NT2/D1 (cell line): Measurements from ENCODE around the gene STK11.

Source experiments
- DNase-seq: peaks from one replicate; pipeline ENCODE4 v3.0.0-alpha.2; 2011; ENCODE audit warnings: low read depth, low spot score
- H3K27me3 ChIP-seq: 2 replicates; pipeline ENCODE4 v1.6.0; 2011; ENCODE audit warnings: mild to moderate bottlenecking; ENCODE audit not compliant: insufficient read length, insufficient read depth
- H3K36me3 ChIP-seq: 2 replicates; pipeline ENCODE4 v1.6.1; 2011; ENCODE audit warnings: mild to moderate bottlenecking, low read length, mixed read lengths; ENCODE audit not compliant: insufficient read depth, insufficient read length
- H3K4me1 ChIP-seq: 2 replicates; pipeline ENCODE4 v1.5.1; 2011; ENCODE audit not compliant: insufficient read depth, insufficient read length
- H3K4me3 ChIP-seq: 2 replicates; pipeline ENCODE4 v1.5.1; 2011; ENCODE audit warnings: low read depth; ENCODE audit not compliant: insufficient read length
- H3K9ac ChIP-seq: 2 replicates; pipeline ENCODE4 v1.6.0; 2011; ENCODE audit warnings: low read depth; ENCODE audit not compliant: insufficient read length
- H3K9me3 ChIP-seq: 2 replicates; pipeline ENCODE4 v1.5.1; 2011; ENCODE audit warnings: mild to moderate bottlenecking, low read length; ENCODE audit not compliant: insufficient read depth
- SUZ12 ChIP-seq: IDR thresholded peaks from 2 replicates; pipeline ENCODE4 v1.6.1; 2011; ENCODE audit not compliant: insufficient read length, insufficient read depth; ENCODE audit errors: extremely low read depth
- YY1 ChIP-seq: IDR thresholded peaks from 2 replicates; pipeline ENCODE4 v1.6.1; 2011; ENCODE audit not compliant: insufficient read length, insufficient read depth
- ZNF274 ChIP-seq: IDR thresholded peaks from 2 replicates; pipeline ENCODE4 v1.6.1; 2011; ENCODE audit warnings: mild to moderate bottlenecking, low read depth, low read length

The STK11 gene

DNA sequence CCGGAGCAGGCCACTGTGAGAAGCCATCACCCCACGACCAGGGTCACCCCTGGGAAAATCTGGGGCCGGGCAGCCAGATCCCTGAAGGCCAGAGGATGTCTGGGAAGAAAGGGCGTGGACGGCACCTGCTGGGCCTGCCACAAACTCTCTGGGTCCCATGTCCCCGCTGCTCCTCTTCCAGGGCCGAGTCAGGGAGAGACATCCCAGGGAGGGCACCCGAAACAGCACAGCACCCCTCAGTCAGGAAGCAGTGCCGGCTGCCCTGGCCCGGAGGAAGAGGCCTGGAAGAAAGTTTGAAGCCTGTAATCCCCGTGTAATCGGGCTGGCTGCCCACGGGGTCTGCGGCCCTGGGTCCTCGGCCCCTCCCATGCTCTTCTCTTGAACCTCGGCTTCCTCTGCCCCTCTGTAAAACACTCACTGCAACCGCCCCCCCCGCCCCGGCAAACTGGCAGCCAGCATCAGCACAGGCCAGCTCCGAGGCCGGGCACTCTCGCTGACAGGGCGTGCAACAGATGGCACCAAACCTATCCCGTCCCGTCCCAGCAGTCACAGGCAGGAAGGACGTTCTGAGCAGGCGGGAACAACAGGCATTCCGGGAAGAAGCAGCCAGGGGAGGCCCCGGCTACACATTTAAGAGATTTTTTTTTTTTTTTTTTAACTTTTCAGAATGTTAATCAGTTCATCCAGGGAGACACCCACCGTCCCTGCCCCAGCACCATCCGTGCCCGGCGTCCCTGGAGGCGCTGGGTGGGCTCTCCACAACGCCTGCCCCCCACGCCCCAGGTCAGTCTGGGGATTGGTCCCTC lies 33.0 kb upstream of the STK11 start:
- peak overlapping the region; percentile 84 for H3K4me3 ChIP-seq
- DNase-seq = no peak
- peak overlapping the region; percentile 98 for H3K9ac ChIP-seq
- no peak for TF ChIP-seq YY1
- TF ChIP-seq SUZ12 = no peak
- no peak for TF ChIP-seq ZNF274
- H3K36me3 ChIP-seq = peaks cover 44% of the 10 kb centered on the region
- H3K4me1 ChIP-seq = peaks cover 51% of the 10 kb centered on the region
- no peaks in the 10 kb centered on the region for H3K9me3 ChIP-seq
- no peaks in the 10 kb centered on the region for H3K27me3 ChIP-seq

- H3K27me3 ChIP-seq = no peaks in the 10 kb centered on the region
- peaks cover 36% of the 10 kb centered on the region for H3K36me3 ChIP-seq
- peak overlapping the region; percentile 98 for H3K9ac ChIP-seq
- no peaks in the 10 kb centered on the region for H3K9me3 ChIP-seq
- H3K4me1 ChIP-seq = peaks cover 44% of the 10 kb centered on the region
- TF ChIP-seq SUZ12 = no peak
- TF ChIP-seq YY1 = no peak
- no peak for TF ChIP-seq ZNF274
- no peak for DNase-seq
- peak overlapping the region; percentile 84 for H3K4me3 ChIP-seq
These were observed 32.3 kb upstream of the STK11 start for GRCh38 chr19:1173159-1173844.

GRCh38 chr19:1173845-1174809 lies 31.5 kb upstream of the STK11 start, which contains the start of gene SBNO2:
Gene SBNO2 (minus strand): TSS chr19:1174268. CDS start chr19:1154276, 19,992 bp downstream.
- Histone ChIP-seq H3K4me1 (peaks cover 38% of the 10 kb centered on the region), H3K9me3 (no peaks in the 10 kb centered on the region), H3K4me3 (peak within 1 kb of the TSS; percentile 84), H3K27me3 (no peaks in the 10 kb centered on the region), H3K36me3 (peaks cover 29% of the 10 kb centered on the region), H3K9ac (peak within 1 kb of the TSS; percentile 98)
- DNase-seq = peak; percentile 83
- TF ChIP-seq ZNF274 (no peak), YY1 (peak; percentile 83)

GRCh38 chr19:1177322-1178114 lies 28.1 kb upstream of the STK11 start:
- TF ChIP-seq ZNF274 = no peak
- no peak for TF ChIP-seq YY1
- TF ChIP-seq SUZ12 = no peak
- no peak for DNase-seq
- Histone ChIP-seq H3K27me3 (no peaks in the 10 kb centered on the region), H3K9ac (no peak overlapping the region), H3K9me3 (no peaks in the 10 kb centered on the region), H3K4me1 (peaks cover 12% of the 10 kb centered on the region), H3K4me3 (no peak overlapping the region), H3K36me3 (no peaks in the 10 kb centered on the region)

GRCh38 chr19:1181606-1182005 lies 24.0 kb upstream of the STK11 start:
- no peak overlapping the region for H3K9ac ChIP-seq

DNA sequence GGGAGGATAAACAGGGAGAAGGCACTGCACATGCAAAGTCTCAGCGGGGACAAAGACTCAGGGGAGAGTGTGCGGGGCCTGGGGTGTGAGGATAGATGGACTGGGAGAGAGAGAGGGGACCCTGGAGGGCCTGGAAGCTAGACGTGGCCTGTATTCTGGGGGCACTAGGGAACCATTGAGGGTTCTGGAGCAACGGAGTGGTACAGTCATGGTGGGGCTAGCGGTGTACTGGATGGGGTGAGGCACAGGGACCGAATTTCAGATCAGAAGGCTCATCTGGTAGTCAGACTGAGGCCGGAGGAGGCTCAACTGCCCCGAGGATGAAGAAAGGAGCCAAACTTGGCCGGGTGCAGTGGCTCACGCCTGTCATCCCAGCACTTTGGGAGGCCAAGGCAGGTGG lies 23.5 kb upstream of the STK11 start:
- H3K4me1 ChIP-seq = peaks cover 19% of the 10 kb centered on the region
- H3K9me3 ChIP-seq = no peaks in the 10 kb centered on the region
- H3K27me3 ChIP-seq = no peaks in the 10 kb centered on the region
- TF ChIP-seq YY1 (no peak), SUZ12 (no peak), ZNF274 (no peak)
- H3K9ac ChIP-seq = no peak overlapping the region
- H3K4me3 ChIP-seq = no peak overlapping the region
- H3K36me3 ChIP-seq = no peaks in the 10 kb centered on the region
- DNase-seq = no peak

More at GRCh38 chr19:1181606-1182005, 24.0 kb upstream of the STK11 start:
- no peak overlapping the region for H3K4me3 ChIP-seq
- H3K36me3 ChIP-seq = no peaks in the 10 kb centered on the region
- no peak for TF ChIP-seq SUZ12
- no peak for TF ChIP-seq ZNF274
- no peak for TF ChIP-seq YY1
- DNase-seq = no peak
- H3K27me3 ChIP-seq = no peaks in the 10 kb centered on the region
- H3K4me1 ChIP-seq = peaks cover 22% of the 10 kb centered on the region
- no peaks in the 10 kb centered on the region for H3K9me3 ChIP-seq
